ENCODE results near the gene GMPR2.

DNA sequence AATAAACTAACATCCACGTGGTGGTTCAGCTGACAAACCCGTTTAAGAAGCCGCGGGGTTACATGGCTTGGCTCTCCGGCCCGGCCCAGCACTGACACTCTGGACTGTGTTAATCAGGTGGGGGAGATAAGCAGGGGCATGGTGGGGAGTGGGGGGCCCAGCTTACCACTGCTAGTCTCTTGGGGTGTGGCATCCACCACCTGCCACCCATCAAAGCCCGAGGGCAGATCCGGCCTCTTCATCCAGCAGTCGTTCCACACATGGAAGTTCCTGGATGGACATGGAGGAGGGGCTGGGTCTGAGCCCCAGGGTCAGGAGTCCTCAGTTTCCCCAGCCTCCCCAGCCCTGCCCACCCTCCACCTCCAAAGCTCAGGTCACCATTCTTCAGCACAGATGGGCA is 25.4 kb downstream of the GMPR2 start:
- no peak for TF ChIP-seq POLR2A (IDR thresholded peaks at IDR 0.05)
- TF ChIP-seq, protein P1, sequence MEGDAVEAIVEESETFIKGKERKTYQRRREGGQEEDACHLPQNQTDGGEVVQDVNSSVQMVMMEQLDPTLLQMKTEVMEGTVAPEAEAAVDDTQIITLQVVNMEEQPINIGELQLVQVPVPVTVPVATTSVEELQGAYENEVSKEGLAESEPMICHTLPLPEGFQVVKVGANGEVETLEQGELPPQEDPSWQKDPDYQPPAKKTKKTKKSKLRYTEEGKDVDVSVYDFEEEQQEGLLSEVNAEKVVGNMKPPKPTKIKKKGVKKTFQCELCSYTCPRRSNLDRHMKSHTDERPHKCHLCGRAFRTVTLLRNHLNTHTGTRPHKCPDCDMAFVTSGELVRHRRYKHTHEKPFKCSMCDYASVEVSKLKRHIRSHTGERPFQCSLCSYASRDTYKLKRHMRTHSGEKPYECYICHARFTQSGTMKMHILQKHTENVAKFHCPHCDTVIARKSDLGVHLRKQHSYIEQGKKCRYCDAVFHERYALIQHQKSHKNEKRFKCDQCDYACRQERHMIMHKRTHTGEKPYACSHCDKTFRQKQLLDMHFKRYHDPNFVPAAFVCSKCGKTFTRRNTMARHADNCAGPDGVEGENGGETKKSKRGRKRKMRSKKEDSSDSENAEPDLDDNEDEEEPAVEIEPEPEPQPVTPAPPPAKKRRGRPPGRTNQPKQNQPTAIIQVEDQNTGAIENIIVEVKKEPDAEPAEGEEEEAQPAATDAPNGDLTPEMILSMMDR (IDR thresholded peaks at IDR 0.05), result no peak

Measured in testis (tissue), 2 donors.